Parathyroid adenoma (tissue), 2 donors: Measurements from ENCODE around the gene HCK.

Experiments used
- H2AFZ ChIP-seq: fragments of 300-600 bp; sonication (generic); one replicate; pipeline ENCODE4 v1.7.0; 2017; ENCODE audit warnings: antibody characterized with exemption, mild to moderate bottlenecking
- H3K27ac ChIP-seq: fragments of 300-600 bp; sonication (generic); one replicate; pipeline ENCODE4 v1.7.0; 2017
- H3K27me3 ChIP-seq: fragments of 300-600 bp; sonication (generic); one replicate; pipeline ENCODE4 v1.7.0; 2017; ENCODE audit warnings: low read length; ENCODE audit not compliant: control insufficient read depth, insufficient read depth
- H3K36me3 ChIP-seq: fragments of 300-600 bp; sonication (generic); one replicate; pipeline ENCODE4 v1.7.0; 2017; ENCODE audit warnings: low read length; ENCODE audit not compliant: control insufficient read depth, insufficient read depth
- H3K4me1 ChIP-seq: fragments of 300-600 bp; sonication (generic); one replicate; pipeline ENCODE4 v1.7.0; 2017; ENCODE audit warnings: control low read depth
- H3K4me2 ChIP-seq: fragments of 300-600 bp; sonication (generic); one replicate; pipeline ENCODE4 v1.7.0; 2017; ENCODE audit warnings: low read length
- H3K4me3 ChIP-seq: fragments of 300-600 bp; sonication (generic); one replicate; pipeline ENCODE4 v1.7.0; 2017; ENCODE audit warnings: low read depth, low read length
- H3K79me2 ChIP-seq: fragments of 300-600 bp; sonication (generic); one replicate; pipeline ENCODE4 v1.7.0; 2017; ENCODE audit warnings: control low read depth
- H3K9ac ChIP-seq: fragments of 300-600 bp; sonication (generic); one replicate; pipeline ENCODE4 v1.7.0; 2017; ENCODE audit warnings: mild to moderate bottlenecking
- H3K9me3 ChIP-seq: fragments of 300-600 bp; sonication (generic); one replicate; pipeline ENCODE4 v1.7.0; 2017; ENCODE audit warnings: low read length; ENCODE audit not compliant: control insufficient read depth
- TF ChIP-seq, protein P1 (sequence below): fragments of 300-600 bp; sonication (generic); IDR thresholded peaks from one replicate; pipeline ENCODE4 v1.7.0; 2017; ENCODE audit warnings: antibody characterized with exemption, mild to moderate bottlenecking
- donor health status: primary hyperparathyroidism.

The HCK gene

GRCh38 chr20:32134026-32134425 lies 82.0 kb downstream of the HCK start:
- Histone ChIP-seq H3K4me1 (peaks cover 16% of the 10 kb centered on the region), H3K4me3 (no peak overlapping the region), H3K9ac (no peak overlapping the region), H2AFZ (no peak overlapping the region), H3K36me3 (no peaks in the 10 kb centered on the region), H3K9me3 (no peaks in the 10 kb centered on the region), H3K27ac (no peak overlapping the region), H3K4me2 (no peak overlapping the region), H3K79me2 (peaks cover 55% of the 10 kb centered on the region), H3K27me3 (no peaks in the 10 kb centered on the region)
- TF ChIP-seq, protein P1, sequence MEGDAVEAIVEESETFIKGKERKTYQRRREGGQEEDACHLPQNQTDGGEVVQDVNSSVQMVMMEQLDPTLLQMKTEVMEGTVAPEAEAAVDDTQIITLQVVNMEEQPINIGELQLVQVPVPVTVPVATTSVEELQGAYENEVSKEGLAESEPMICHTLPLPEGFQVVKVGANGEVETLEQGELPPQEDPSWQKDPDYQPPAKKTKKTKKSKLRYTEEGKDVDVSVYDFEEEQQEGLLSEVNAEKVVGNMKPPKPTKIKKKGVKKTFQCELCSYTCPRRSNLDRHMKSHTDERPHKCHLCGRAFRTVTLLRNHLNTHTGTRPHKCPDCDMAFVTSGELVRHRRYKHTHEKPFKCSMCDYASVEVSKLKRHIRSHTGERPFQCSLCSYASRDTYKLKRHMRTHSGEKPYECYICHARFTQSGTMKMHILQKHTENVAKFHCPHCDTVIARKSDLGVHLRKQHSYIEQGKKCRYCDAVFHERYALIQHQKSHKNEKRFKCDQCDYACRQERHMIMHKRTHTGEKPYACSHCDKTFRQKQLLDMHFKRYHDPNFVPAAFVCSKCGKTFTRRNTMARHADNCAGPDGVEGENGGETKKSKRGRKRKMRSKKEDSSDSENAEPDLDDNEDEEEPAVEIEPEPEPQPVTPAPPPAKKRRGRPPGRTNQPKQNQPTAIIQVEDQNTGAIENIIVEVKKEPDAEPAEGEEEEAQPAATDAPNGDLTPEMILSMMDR = no peak

DNA sequence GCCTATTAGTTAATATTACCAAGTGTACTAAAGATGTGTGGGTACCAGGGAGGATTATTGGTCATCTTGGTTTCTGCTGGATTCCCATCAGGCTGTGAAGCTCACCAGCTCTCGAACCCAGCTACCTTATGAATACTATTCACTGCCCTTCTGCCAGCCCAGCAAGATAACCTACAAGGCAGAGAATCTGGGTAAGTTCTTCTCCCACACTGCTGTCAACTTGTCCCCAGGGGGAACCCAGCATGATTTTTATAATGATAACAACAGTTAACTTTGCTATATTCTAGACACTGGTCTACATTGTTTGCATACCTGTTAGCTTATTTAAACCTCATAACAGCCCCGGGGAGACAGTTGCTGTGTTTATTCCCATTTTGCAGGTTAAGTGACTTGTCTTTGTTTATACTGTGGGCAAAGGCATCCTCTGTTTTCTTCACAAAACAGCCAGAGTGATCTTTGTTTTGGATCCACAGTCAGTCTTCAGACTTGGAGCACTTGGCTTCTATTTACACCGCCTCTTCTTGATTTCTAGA lies 84.0 kb downstream of the HCK start:
- H3K4me1 ChIP-seq = peaks cover 17% of the 10 kb centered on the region
- no peaks in the 10 kb centered on the region for H3K27me3 ChIP-seq
- no peak overlapping the region for H3K27ac ChIP-seq
- peaks cover 65% of the 10 kb centered on the region for H3K79me2 ChIP-seq
- H3K4me2 ChIP-seq = no peak overlapping the region
- TF ChIP-seq, protein P1 = no peak
- no peaks in the 10 kb centered on the region for H3K36me3 ChIP-seq
- H3K9me3 ChIP-seq = no peaks in the 10 kb centered on the region
- H2AFZ ChIP-seq = no peak overlapping the region
- H3K4me3 ChIP-seq = no peak overlapping the region
- H3K9ac ChIP-seq = no peak overlapping the region

GRCh38 chr20:32138921-32139320 lies 86.9 kb downstream of the HCK start:
- Histone ChIP-seq H3K4me3 (no peak overlapping the region), H3K79me2 (peaks cover 40% of the 10 kb centered on the region), H3K27me3 (no peaks in the 10 kb centered on the region), H3K9me3 (no peaks in the 10 kb centered on the region), H2AFZ (no peak overlapping the region), H3K9ac (no peak overlapping the region), H3K27ac (no peak overlapping the region), H3K36me3 (no peaks in the 10 kb centered on the region), H3K4me1 (peaks cover 6% of the 10 kb centered on the region), H3K4me2 (no peak overlapping the region)
- TF ChIP-seq, protein P1 = no peak

DNA sequence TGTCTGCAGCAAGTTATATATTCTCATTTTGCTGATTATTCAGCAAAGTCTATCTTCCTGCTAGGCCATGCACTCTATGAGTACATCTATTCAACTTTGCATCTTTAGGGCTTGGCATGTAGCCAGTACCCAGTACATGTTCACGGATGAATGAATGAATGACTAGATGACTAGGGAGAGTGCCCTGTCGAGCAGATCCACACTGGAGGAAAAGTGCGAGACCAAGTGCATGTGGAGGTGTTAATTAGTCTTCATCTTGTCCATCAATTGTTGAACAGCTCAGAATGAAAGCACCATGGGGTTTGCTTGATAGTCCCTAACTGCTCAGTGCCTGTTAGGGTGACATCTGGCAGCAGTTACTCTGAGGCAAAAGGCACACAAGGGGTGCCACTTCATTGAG lies 87.9 kb downstream of the HCK start:
- no peak overlapping the region for H2AFZ ChIP-seq
- no peak overlapping the region for H3K9ac ChIP-seq
- H3K4me3 ChIP-seq = no peak overlapping the region
- no peaks in the 10 kb centered on the region for H3K27me3 ChIP-seq
- TF ChIP-seq, protein P1 = no peak
- no peak overlapping the region for H3K4me2 ChIP-seq
- H3K27ac ChIP-seq = no peak overlapping the region
- peaks cover 38% of the 10 kb centered on the region for H3K79me2 ChIP-seq
- peaks cover 6% of the 10 kb centered on the region for H3K4me1 ChIP-seq
- H3K9me3 ChIP-seq = no peaks in the 10 kb centered on the region
- H3K36me3 ChIP-seq = no peaks in the 10 kb centered on the region

- H3K36me3 ChIP-seq = no peaks in the 10 kb centered on the region
- TF ChIP-seq, protein P1 = no peak
- H3K4me2 ChIP-seq = no peak overlapping the region
- no peak overlapping the region for H3K4me3 ChIP-seq
- H3K27me3 ChIP-seq = no peaks in the 10 kb centered on the region
- peaks cover 6% of the 10 kb centered on the region for H3K4me1 ChIP-seq
- no peaks in the 10 kb centered on the region for H3K9me3 ChIP-seq
- H3K79me2 ChIP-seq = peaks cover 34% of the 10 kb centered on the region
- no peak overlapping the region for H3K27ac ChIP-seq
- H3K9ac ChIP-seq = no peak overlapping the region
- H2AFZ ChIP-seq = no peak overlapping the region
Measured at GRCh38 chr20:32140603-32141002, 88.6 kb downstream of the HCK start.
